H1 (cell line): ENCODE results near the gene PXDN.

Source experiments
- CEBPB ChIP-seq: IDR thresholded peaks from 2 replicates; pipeline ENCODE4 v1.6.1; 2012; ENCODE audit warnings: low read depth, low read length
- CHD1 ChIP-seq: IDR thresholded peaks from 2 replicates; pipeline ENCODE4 v1.6.1; 2012; ENCODE audit warnings: low read depth, low read length, improper control_type of control experiment
- GABPA ChIP-seq: IDR thresholded peaks from 2 replicates; pipeline ENCODE4 v1.6.1; 2011; ENCODE audit warnings: mild to moderate bottlenecking, low read length, moderate library complexity, borderline replicate concordance; ENCODE audit not compliant: insufficient read depth
- HDAC2 ChIP-seq, 2 experiments: fragments of 300-600 bp in 1 of 2; sonication (generic) in 1 of 2; IDR thresholded peaks; 2 replicates each; pipeline ENCODE4 v1.6.1; 2011 to 2012; ENCODE audit warnings: low read depth in 2 of 2, low read length in 2 of 2, mild to moderate bottlenecking in 2 of 2, moderate library complexity in 2 of 2, borderline replicate concordance in 1 of 2, inconsistent platforms in 1 of 2
- KDM5A ChIP-seq: fragments of 200-600 bp; IDR thresholded peaks from 2 replicates; pipeline ENCODE4 v1.7.1; 2012; ENCODE audit warnings: mild to moderate bottlenecking, low read length, inconsistent platforms, mixed read lengths
- POLR2A ChIP-seq, 2 experiments: IDR thresholded peaks; 1 replicate in 1 of 2; 2 replicates in 1 of 2; pipeline ENCODE4 v1.6.1; 2011; ENCODE audit warnings: low read depth in 2 of 2, low read length in 2 of 2, mild to moderate bottlenecking in 2 of 2; ENCODE audit errors: control extremely low read depth in 1 of 2
- POLR2AphosphoS5 ChIP-seq: IDR thresholded peaks from 2 replicates; pipeline ENCODE4 v1.6.1; 2011; ENCODE audit warnings: low read depth, low read length
- SAP30 ChIP-seq: fragments of 300-600 bp; sonication (generic); IDR thresholded peaks from 2 replicates; pipeline ENCODE4 v1.7.1; 2012; ENCODE audit warnings: low read length, moderate library complexity, mild to moderate bottlenecking, inconsistent platforms; ENCODE audit not compliant: insufficient read depth, insufficient replicate concordance
- TAF1 ChIP-seq: IDR thresholded peaks from 2 replicates; pipeline ENCODE4 v1.6.1; 2011; ENCODE audit warnings: mild to moderate bottlenecking, low read depth, low read length
- TF ChIP-seq, protein P1 (sequence below), 3 experiments: IDR thresholded peaks; 1 replicate in 2 of 3; 2 replicates in 1 of 3; pipeline versions ENCODE4 v1.5.1 to v1.6.1; 2011; ENCODE audit warnings: low read length in 3 of 3, mild to moderate bottlenecking in 3 of 3, inconsistent platforms in 2 of 3, low read depth in 1 of 3, moderate library complexity in 1 of 3; ENCODE audit not compliant: insufficient read depth in 1 of 3; ENCODE audit errors: control extremely low read depth in 1 of 3

DNA sequence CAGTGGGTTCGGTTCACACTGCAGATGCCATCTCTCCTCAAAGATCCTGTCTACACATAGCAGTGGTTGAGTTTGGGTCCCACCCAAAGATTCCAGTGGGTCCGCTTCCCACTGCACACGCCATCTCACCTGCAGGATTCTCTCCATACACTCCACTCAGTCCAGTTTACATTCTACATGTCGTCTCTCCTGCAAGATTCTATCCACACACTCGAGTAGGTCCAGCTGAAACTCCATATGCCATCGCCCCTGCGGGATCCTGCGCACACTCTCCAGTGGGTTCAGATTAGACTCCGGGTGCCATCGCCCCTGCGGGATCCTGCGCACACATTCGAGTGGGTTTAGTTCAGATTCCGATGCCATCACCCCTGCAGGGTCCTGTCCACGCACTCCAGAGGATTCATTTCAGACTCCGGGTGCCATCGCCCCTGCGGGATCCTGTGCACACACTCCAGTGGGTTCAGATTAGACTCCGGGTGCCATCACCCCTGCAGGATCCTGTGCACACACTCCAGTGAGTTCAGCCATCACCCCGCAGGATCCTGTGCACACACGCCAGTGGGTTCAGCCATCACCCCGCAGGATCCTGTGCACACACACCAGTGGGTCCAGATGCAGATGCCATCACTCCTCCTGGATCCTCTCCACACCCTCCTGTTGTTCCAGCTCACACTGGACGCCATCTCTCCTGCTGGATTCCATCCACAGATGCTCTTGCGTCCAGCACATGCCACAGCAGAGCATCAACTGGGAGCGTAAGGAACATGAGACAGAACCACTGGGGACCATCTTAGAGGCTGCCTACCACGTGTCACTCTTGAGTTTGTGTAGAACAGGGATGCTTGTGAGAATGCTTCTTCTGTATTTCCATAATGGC, 3.0 kb upstream of the PXDN start:
- TF ChIP-seq, protein P1, sequence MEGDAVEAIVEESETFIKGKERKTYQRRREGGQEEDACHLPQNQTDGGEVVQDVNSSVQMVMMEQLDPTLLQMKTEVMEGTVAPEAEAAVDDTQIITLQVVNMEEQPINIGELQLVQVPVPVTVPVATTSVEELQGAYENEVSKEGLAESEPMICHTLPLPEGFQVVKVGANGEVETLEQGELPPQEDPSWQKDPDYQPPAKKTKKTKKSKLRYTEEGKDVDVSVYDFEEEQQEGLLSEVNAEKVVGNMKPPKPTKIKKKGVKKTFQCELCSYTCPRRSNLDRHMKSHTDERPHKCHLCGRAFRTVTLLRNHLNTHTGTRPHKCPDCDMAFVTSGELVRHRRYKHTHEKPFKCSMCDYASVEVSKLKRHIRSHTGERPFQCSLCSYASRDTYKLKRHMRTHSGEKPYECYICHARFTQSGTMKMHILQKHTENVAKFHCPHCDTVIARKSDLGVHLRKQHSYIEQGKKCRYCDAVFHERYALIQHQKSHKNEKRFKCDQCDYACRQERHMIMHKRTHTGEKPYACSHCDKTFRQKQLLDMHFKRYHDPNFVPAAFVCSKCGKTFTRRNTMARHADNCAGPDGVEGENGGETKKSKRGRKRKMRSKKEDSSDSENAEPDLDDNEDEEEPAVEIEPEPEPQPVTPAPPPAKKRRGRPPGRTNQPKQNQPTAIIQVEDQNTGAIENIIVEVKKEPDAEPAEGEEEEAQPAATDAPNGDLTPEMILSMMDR (IDR thresholded peaks at IDR 0.05; ENCODE audit: control extremely low read depth in 1 of 3, insufficient read depth in 1 of 3, low read depth in 1 of 3, low read length in 3 of 3), result no peak
- TF ChIP-seq SAP30 (no peak), CHD1 (no peak), TAF1 (no peak), POLR2AphosphoS5 (no peak), CEBPB (no peak), POLR2A (IDR thresholded peaks at IDR 0.05; ENCODE audit: control extremely low read depth in 1 of 2, low read depth in 2 of 2, low read length in 2 of 2) (no peak), GABPA (no peak), HDAC2 (IDR thresholded peaks at IDR 0.05; ENCODE audit: borderline replicate concordance in 1 of 2, low read depth in 2 of 2, low read length in 2 of 2) (no peak), KDM5A (no peak)
